ENCODE results near the gene PTPN14.
A peak's percentile ranks its signal among the peaks of the same experiment; 100 is the strongest.
"Not testable (repeated sequence)": the region's sequence is repeated elsewhere in the genome, so short reads cannot be mapped to it uniquely, and the experiment has no call there.

The PTPN14 gene

GRCh38 chr1:214551436-214552173, at the start of gene PTPN14:
TSS of gene PTPN14 (minus strand) at chr1:214551602. CDS start at chr1:214464803, 86,799 bp downstream.
- peak; percentile 44 for TF ChIP-seq CTCF (conservative IDR thresholded peaks at IDR 0.05; ENCODE audit: low read length)
- peak; percentile 97 for DNase-seq (ENCODE audit: low read depth)
- H3K4me3 ChIP-seq (ENCODE audit: low read length): peak within 1 kb of the TSS; percentile 95

GRCh38 chr1:214593158-214593557, 41.8 kb upstream of the PTPN14 start:
- no peak overlapping the region for H3K4me3 ChIP-seq (ENCODE audit: low read length)
- no peak for TF ChIP-seq CTCF (conservative IDR thresholded peaks at IDR 0.05; ENCODE audit: low read length)
- no peak for DNase-seq (ENCODE audit: low read depth)

GRCh38 chr1:214591918-214592317, 40.5 kb upstream of the PTPN14 start:
- H3K4me3 ChIP-seq (ENCODE audit: low read length); DNase-seq (ENCODE audit: low read depth): not testable (repeated sequence)

- no peak overlapping the region for H3K4me3 ChIP-seq (ENCODE audit: low read length)
- DNase-seq (ENCODE audit: low read depth): no peak
- TF ChIP-seq CTCF (conservative IDR thresholded peaks at IDR 0.05; ENCODE audit: low read length): no peak
These were observed 39.3 kb upstream of the PTPN14 start for GRCh38 chr1:214590696-214591095.

- no peak overlapping the region for H3K4me3 ChIP-seq (ENCODE audit: low read length)
- no peak for DNase-seq (ENCODE audit: low read depth)
- no peak for TF ChIP-seq CTCF (conservative IDR thresholded peaks at IDR 0.05; ENCODE audit: low read length)
These were observed 37.7 kb upstream of the PTPN14 start for GRCh38 chr1:214588963-214589597.

GRCh38 chr1:214587165-214587564, 35.8 kb upstream of the PTPN14 start:
- H3K4me3 ChIP-seq (ENCODE audit: low read length): no peak overlapping the region
- DNase-seq (ENCODE audit: low read depth): no peak
- TF ChIP-seq CTCF (conservative IDR thresholded peaks at IDR 0.05; ENCODE audit: low read length): no peak

GRCh38 chr1:214586621-214587020, 35.2 kb upstream of the PTPN14 start:
- TF ChIP-seq CTCF (conservative IDR thresholded peaks at IDR 0.05; ENCODE audit: low read length): no peak
- H3K4me3 ChIP-seq (ENCODE audit: low read length): no peak overlapping the region

More at GRCh38 chr1:214586621-214587020, 35.2 kb upstream of the PTPN14 start:
- DNase-seq (ENCODE audit: low read depth): no peak
